Right lung (tissue), 5 donors: ENCODE results near the gene ARL8B. TPM values are rescaled to one million over a fixed set of nuclear protein-coding genes. Genes with fewer than 3 reads are reported as not detected.
"Not testable (repeated sequence)": the region's sequence is repeated elsewhere in the genome, so short reads cannot be mapped to it uniquely, and the experiment has no call there.

ENCODE experiments used
- DNase-seq, 2 donors: peaks; one replicate each; pipeline ENCODE4 v3.0.0-alpha.2; 2013
- polyA plus RNA-seq, 5 donors: library from polyadenylated mRNA; unstranded; fragments of 120-200 nt; gene quantifications; one replicate each; pipeline versions ENCODE4 v1.2.1 to v1.2.3, GENCODE V29; 2013; ENCODE audit warnings: inconsistent platforms in 1 of 5, low replicate concordance in 1 of 5; ENCODE audit not compliant: insufficient read length in 5 of 5, insufficient read depth in 1 of 5

The ARL8B gene
- polyA plus RNA-seq, 5 donors: 53.3 to 76.2 (median 69.8) TPM

GRCh38 chr3:5143464-5143863 is 21.4 kb downstream of the ARL8B start:
- no peak for DNase-seq

GRCh38 chr3:5144316-5144994 is 22.4 kb downstream of the ARL8B start:
- DNase-seq: no peak

GRCh38 chr3:5145120-5145519 is 23.0 kb downstream of the ARL8B start:
- no peak for DNase-seq

- DNase-seq: not testable (repeated sequence)
These were observed 25.1 kb downstream of the ARL8B start for GRCh38 chr3:5147152-5147551.

GRCh38 chr3:5149306-5149880 is 27.3 kb downstream of the ARL8B start:
- no peak for DNase-seq

- no peak for DNase-seq
These were observed 29.5 kb downstream of the ARL8B start for GRCh38 chr3:5151586-5151985.

- no peak for DNase-seq
These were observed 31.0 kb downstream of the ARL8B start for GRCh38 chr3:5153074-5153473.

GRCh38 chr3:5155241-5155640 is 33.1 kb downstream of the ARL8B start:
- DNase-seq: no peak

GRCh38 chr3:5160321-5160720 is 38.2 kb downstream of the ARL8B start:
- no peak for DNase-seq

GRCh38 chr3:5160940-5161858 is 39.1 kb downstream of the ARL8B start:
- peak in 1 of 2 donors; percentile 21 for DNase-seq

- no peak for DNase-seq
These were observed 40.0 kb downstream of the ARL8B start for GRCh38 chr3:5162102-5162501.

- no peak for DNase-seq
These were observed 43.6 kb downstream of the ARL8B start for GRCh38 chr3:5165698-5166097.

GRCh38 chr3:5166846-5167245 is 44.8 kb downstream of the ARL8B start:
- no peak for DNase-seq

GRCh38 chr3:5168110-5168509 is 46.0 kb downstream of the ARL8B start:
- no peak for DNase-seq

GRCh38 chr3:5169807-5170206 is 47.7 kb downstream of the ARL8B start:
- no peak for DNase-seq

- DNase-seq: no peak
These were observed 48.9 kb downstream of the ARL8B start for GRCh38 chr3:5170975-5171374.

- no peak for DNase-seq
These were observed 49.9 kb downstream of the ARL8B start for GRCh38 chr3:5172018-5172417.

GRCh38 chr3:5179036-5179435 is 56.9 kb downstream of the ARL8B start:
- not testable (repeated sequence) for DNase-seq

GRCh38 chr3:5181469-5182141 is 59.5 kb downstream of the ARL8B start:
- DNase-seq: no peak

GRCh38 chr3:5183714-5184113 is 61.6 kb downstream of the ARL8B start:
- DNase-seq: not testable (repeated sequence)

GRCh38 chr3:5184499-5184898 is 62.4 kb downstream of the ARL8B start:
- no peak for DNase-seq

GRCh38 chr3:5185093-5185673 is 63.1 kb downstream of the ARL8B start:
- DNase-seq: no peak
